ENCODE results near the gene HDAC4. TPM values are rescaled to one million over a fixed set of nuclear protein-coding genes. Genes with fewer than 3 reads are reported as not detected.
A peak's percentile ranks its signal among the peaks of the same experiment; 100 is the strongest.

The HDAC4 gene
- total and polyA plus RNA-seq, 2 experiments from 2014 or later = 8.1 to 41.8 TPM

- TF ChIP-seq ZNF462 (CRISPR knock-in tag; IDR thresholded peaks at IDR 0.05) = no peak
- TF ChIP-seq ZNF331 (CRISPR knock-in tag; IDR thresholded peaks at IDR 0.05; ENCODE audit: low read depth) = no peak
- no peak for TF ChIP-seq NANOG (IDR thresholded peaks at IDR 0.05; ENCODE audit: borderline replicate concordance)
Observed at GRCh38 chr2:239292531-239292930, 108.3 kb downstream of the HDAC4 start (continued).

- H3K4me1 Mint-ChIP-seq = peaks cover 86% of the 10 kb centered on the region
- peak; percentile 91 for ATAC-seq
- Histone ChIP-seq H3K4me3 (peak overlapping the region; percentile 36), H3K27me3 (ENCODE audit: insufficient read depth) (no peaks in the 10 kb centered on the region), H4K20me1 (replicated peaks; ENCODE audit: insufficient read depth) (no peaks in the 10 kb centered on the region; the same call in 1 of the 2 replicates), H3K9me2 (ENCODE audit: insufficient read depth) (no peaks in the 10 kb centered on the region), H3K36me3 (ENCODE audit: insufficient read depth) (no peaks in the 10 kb centered on the region), H2AFZ (no peak overlapping the region), H3K4me2 (peak overlapping the region; percentile 73), H3K27ac (ENCODE audit: low read depth) (peak overlapping the region; percentile 94), H3K4me1 (ENCODE audit: insufficient read depth) (peaks cover 58% of the 10 kb centered on the region), H3K79me2 (replicated peaks; ENCODE audit: insufficient read depth) (peaks cover 74% of the 10 kb centered on the region), H3F3A (replicated peaks; ENCODE audit: low read depth) (peaks cover 7% of the 10 kb centered on the region; the same call in 1 of the 2 replicates)
- DNase-seq (ENCODE audit: low spot score) = peak; percentile 94
- H3K27me3 Mint-ChIP-seq (ENCODE audit: insufficient read depth, low read depth, poor library complexity) = peaks cover 29% of the 10 kb centered on the region
- H3K36me3 Mint-ChIP-seq (ENCODE audit: low read depth) = no peaks in the 10 kb centered on the region
- no peak for TF ChIP-seq CTCF (conservative IDR thresholded peaks at IDR 0.05; ENCODE audit: low read depth in 2 of 2)
- TF ChIP-seq ZNF462 (CRISPR knock-in tag; IDR thresholded peaks at IDR 0.05) = 0 out of 2 replicates have a peak, but pooled peaks have one; percentile 3
- 0 out of 2 replicates have a peak, but pooled peaks have one; percentile 27 for TF ChIP-seq NANOG (IDR thresholded peaks at IDR 0.05; ENCODE audit: borderline replicate concordance)
- peak overlapping the region; percentile 94 for H3K27ac Mint-ChIP-seq
- peak overlapping the region; percentile 46; the same call in 2 of the 3 replicates for H3K4me3 Mint-ChIP-seq
- no peaks in the 10 kb centered on the region for H3K9me3 Mint-ChIP-seq
Observed at GRCh38 chr2:239291475-239292350, 109.1 kb downstream of the HDAC4 start.

Measured in GM23338 (cell line).